ENCODE data around the gene RXYLT1. TPM values are rescaled to one million over a fixed set of nuclear protein-coding genes. Genes with fewer than 3 reads are reported as not detected.
A peak's percentile ranks its signal among the peaks of the same experiment; 100 is the strongest.

The RXYLT1 gene
- total RNA-seq, 1 donor from 2014 or later: 7.3 TPM

- DNase-seq (ENCODE audit: low read depth in 2 of 2): no peak
Measured at GRCh38 chr12:63843254-63843720, 63.6 kb downstream of the RXYLT1 start.

GRCh38 chr12:63843721-63844390, 64.1 kb downstream of the RXYLT1 start:
- DNase-seq (ENCODE audit: low read depth in 2 of 2): peak; percentile 87 to 96

GRCh38 chr12:63844391-63845341, 65.0 kb downstream of the RXYLT1 start, which contains the start of gene SRGAP1:
SRGAP1 (plus strand) TSS chr12:63844700; CDS start chr12:63844817, 117 bp downstream.
- DNase-seq (ENCODE audit: low read depth in 2 of 2): peak in 1 of 2 donors; percentile 70

- DNase-seq (ENCODE audit: low read depth in 2 of 2): peak in 1 of 2 donors; percentile 29
Measured at GRCh38 chr12:63845726-63846125, 66.0 kb downstream of the RXYLT1 start.

GRCh38 chr12:63846238-63846967, 66.7 kb downstream of the RXYLT1 start:
- no peak for DNase-seq (ENCODE audit: low read depth in 2 of 2)

- DNase-seq (ENCODE audit: low read depth in 2 of 2): no peak
Measured at GRCh38 chr12:63848450-63848849, 68.7 kb downstream of the RXYLT1 start.

- no peak for DNase-seq (ENCODE audit: low read depth in 2 of 2)
Measured at GRCh38 chr12:63849106-63849620, 69.5 kb downstream of the RXYLT1 start.

- DNase-seq (ENCODE audit: low read depth in 2 of 2): no peak
Measured at GRCh38 chr12:63849641-63850040, 69.9 kb downstream of the RXYLT1 start.

GRCh38 chr12:63853978-63854377, 74.3 kb downstream of the RXYLT1 start:
- no peak for DNase-seq (ENCODE audit: low read depth in 2 of 2)

GRCh38 chr12:63855299-63855698, 75.6 kb downstream of the RXYLT1 start:
- DNase-seq (ENCODE audit: low read depth in 2 of 2): no peak

- no peak for DNase-seq (ENCODE audit: low read depth in 2 of 2)
Measured at GRCh38 chr12:63857771-63858670, 78.3 kb downstream of the RXYLT1 start.

Other genes starting within 250 kb of the RXYLT1 start
- gene DPY19L2, start 111.4 kb upstream of the RXYLT1 start, total RNA-seq: 0.26 and 0.51 TPM in 2 replicates
- gene SRGAP1, start 64.8 kb downstream of the RXYLT1 start, total RNA-seq: 1.3 and 3.2 TPM in 2 replicates

All from dermis microvascular lymphatic vessel endothelial cell (primary cell).